GM12878 (cell line): ENCODE results near the gene PAQR5. TPM values are rescaled to one million over a fixed set of nuclear protein-coding genes. Genes with fewer than 3 reads are reported as not detected.

Experiments used
- ATAC-seq: fragments of 200-7000 bp; cut with Tn5 transposase; 3 replicates; pipeline ENCODE4 v1.9.1; 2020; ENCODE audit warnings: mild to moderate bottlenecking, moderate library complexity
- BruUV-seq: library from RNA; stranded (reverse); fragments of 400-500 nt; replicated peaks from 2 replicates; lab custom pipeline; 2021; lab: Mats Ljungman, UMichigan
- CTCF ChIA-PET: fragments of 300-600 bp; sonication (Branson Sonifier 250); formaldehyde crosslinking; extraction: SDS; loops from one replicate; lab custom pipeline; 2021; ENCODE audit warnings: inconsistent platforms; lab: Yijun Ruan, JAX
- POLR2A ChIA-PET: fragments of 350-600 bp; formaldehyde crosslinking; extraction: SDS; loops from one replicate; lab custom pipeline; 2021; ENCODE audit warnings: inconsistent platforms; lab: Charles Lee
- RAD21 ChIA-PET: fragments of 300-600 bp; sonication (Branson Sonifier 250); formaldehyde crosslinking; loops from one replicate; lab custom pipeline; 2023; ENCODE audit warnings: antibody characterized with exemption; ENCODE audit not compliant: unreplicated experiment; lab: Charles Lee
- SMC1A ChIA-PET: fragments of 300-600 bp; sonication (Branson Sonifier 250); formaldehyde crosslinking; loops from one replicate; lab custom pipeline; 2023; ENCODE audit not compliant: unreplicated experiment, uncharacterized antibody; lab: Charles Lee
- DNase-seq: peaks from one replicate; pipeline ENCODE4 v3.0.0-alpha.2; 2011; ENCODE audit warnings: low read depth, low spot score
- FAIRE-seq: peaks from 3 replicates; lab custom pipeline; 2011; peaks lifted over from hg19 to GRCh38; lab: Jason Lieb, UNC
- H2AFZ ChIP-seq: 2 replicates; pipeline ENCODE4 v1.6.0; 2011; ENCODE audit warnings: low read depth, low read length, control low read depth; ENCODE audit not compliant: control insufficient read depth
- H3K27ac ChIP-seq: 2 replicates; pipeline ENCODE4 v1.5.1; 2011; ENCODE audit warnings: control low read depth; ENCODE audit not compliant: control insufficient read depth, insufficient read depth
- H3K27me3 ChIP-seq, 2 experiments: replicated peaks in 1 of 2; 2 replicates each; pipeline versions ENCODE4 v1.6.0 to v1.6.1; 2011; ENCODE audit warnings: low read length in 1 of 2; ENCODE audit not compliant: control insufficient read depth in 2 of 2, insufficient read depth in 2 of 2
- H3K36me3 ChIP-seq, 2 experiments: 2 replicates each; pipeline ENCODE4 v1.5.1; 2011; ENCODE audit warnings: low read length in 1 of 2; ENCODE audit not compliant: control insufficient read depth in 2 of 2, insufficient read depth in 2 of 2
- H3K4me1 ChIP-seq: 2 replicates; pipeline ENCODE4 v1.6.1; 2011; ENCODE audit warnings: mild to moderate bottlenecking, low read length, moderate library complexity, mixed read lengths; ENCODE audit not compliant: control insufficient read depth, insufficient read depth
- H3K4me2 ChIP-seq: 2 replicates; pipeline ENCODE4 v1.6.0; 2011; ENCODE audit warnings: control low read depth; ENCODE audit not compliant: control insufficient read depth, insufficient read depth
- H3K4me3 ChIP-seq: fragments of 200-600 bp; sonication (generic); 2 replicates; pipeline ENCODE4 v1.5.1; 2016
- H3K79me2 ChIP-seq: 2 replicates; pipeline ENCODE4 v1.6.0; 2011; ENCODE audit warnings: low read length; ENCODE audit not compliant: control insufficient read depth, insufficient read depth
- H3K9ac ChIP-seq: 2 replicates; pipeline ENCODE4 v1.8.0; 2011; ENCODE audit warnings: low read length, control low read depth, mixed read lengths; ENCODE audit not compliant: control insufficient read depth, insufficient read depth
- H3K9me3 ChIP-seq: replicated peaks from 3 replicates; pipeline ENCODE4 v1.5.1; 2011; ENCODE audit warnings: mild to moderate bottlenecking, low read length; ENCODE audit not compliant: control insufficient read depth, insufficient read depth
- H4K20me1 ChIP-seq: 2 replicates; pipeline ENCODE4 v1.6.0; 2011; ENCODE audit not compliant: control insufficient read depth, insufficient read depth
- BCL3 ChIP-seq: IDR thresholded peaks from 2 replicates; pipeline ENCODE4 v1.6.1; 2011; ENCODE audit warnings: borderline replicate concordance, low read depth, mild to moderate bottlenecking, moderate library complexity, low read length; ENCODE audit not compliant: insufficient read depth, poor library complexity, severe bottlenecking
- NFIC ChIP-seq: IDR thresholded peaks from 2 replicates; pipeline ENCODE4 v1.6.1; 2012; ENCODE audit warnings: low read depth, mild to moderate bottlenecking, inconsistent platforms, low read length, moderate library complexity
- NR2C1 ChIP-seq: fragments of 450-650 bp; IDR thresholded peaks from 2 replicates; pipeline ENCODE4 v1.6.1; 2017; ENCODE audit warnings: antibody characterized with exemption, mild to moderate bottlenecking, moderate library complexity
- TCF3 ChIP-seq: IDR thresholded peaks from 2 replicates; pipeline ENCODE4 v1.6.1; 2012; ENCODE audit warnings: low read depth, mild to moderate bottlenecking, low read length, borderline replicate concordance; ENCODE audit not compliant: insufficient read depth
- in situ Hi-C: fragments of 300-500 bp; cut with MboI; formaldehyde crosslinking; loops from 9 replicates; pipeline ENCODE4 v1.14.3; 2018; ENCODE audit warnings: mixed read lengths
- intact Hi-C: fragments of 100-400 bp; cut with micrococcal nuclease; formaldehyde crosslinking; loops from one replicate; pipeline ENCODE4 v1.14.2; 2022; ENCODE audit not compliant: unreplicated experiment
- polyA plus RNA-seq, 11 experiments: library from polyadenylated mRNA; depleted of rRNA in 4 of 11; unstranded in 6 of 11; stranded (reverse) in 5 of 11; fragments of >200 nt; fragmentation: Nextera tagmentation in 4 of 11; fragmentation: Illumina TruSeq in 1 of 11; extraction: Ambion mirVana in 4 of 11; extraction: Trizol in 1 of 11; gene quantifications; 1 replicate in 1 of 11; 2 replicates in 10 of 11; pipeline versions ENCODE4 v1.2.1 to v1.2.3, GENCODE V29; 2011 to 2016; ENCODE audit warnings: inconsistent platforms in 2 of 11, missing spikeins in 2 of 11, low read depth in 1 of 11
- total RNA-seq, 4 experiments: library from RNA; depleted of rRNA in 3 of 4; stranded (reverse); fragments of >200 nt in 3 of 4; fragmentation: Illumina TruSeq in 1 of 4; extraction: Trizol in 1 of 4; gene quantifications; 2 replicates each; pipeline versions ENCODE4 v1.2.1 to v1.2.3, GENCODE V29; 2013 to 2021
- TF ChIP-seq, protein P1 (sequence below): fragments of 150-350 bp; IDR thresholded peaks from 2 replicates; pipeline ENCODE4 v1.6.1; 2014; ENCODE audit warnings: mild to moderate bottlenecking, low read depth, low read length

Gene PAQR5
- total and polyA plus RNA-seq, 10 of the 15 experiments (the other 5 are each of a cell fraction or from before 2014, with no cell fraction given) = 0.02 to 0.03 TPM; not detected in 8

DNA sequence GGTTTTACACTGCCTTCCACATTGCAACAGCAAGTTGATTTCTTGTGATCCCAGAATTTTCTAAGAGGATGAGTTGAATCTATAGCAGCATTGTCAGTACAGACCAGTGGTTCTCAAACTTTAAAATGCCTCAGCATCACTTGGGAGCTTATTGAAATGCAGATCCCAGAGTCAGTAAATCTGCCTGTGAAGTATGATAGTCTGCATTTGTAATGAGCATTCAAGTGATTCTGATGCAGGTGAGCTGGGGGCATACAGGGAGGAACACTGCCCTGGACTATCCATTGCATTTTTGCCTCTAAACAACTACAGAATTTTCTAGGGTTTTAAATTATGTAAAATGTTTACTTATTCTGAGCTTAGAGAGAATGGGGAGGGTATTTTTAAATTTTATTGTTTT is 27.5 kb upstream of the PAQR5 start:
- RAD21 ChIA-PET = no interaction called here
- in situ Hi-C loops = no loop called here

More for the DNA sequence above, 27.5 kb upstream of the PAQR5 start:
- no peak for ATAC-seq
- Histone ChIP-seq H3K27ac (no peak overlapping the region), H4K20me1 (no peaks in the 10 kb centered on the region), H3K9me3 (no peaks in the 10 kb centered on the region)
- intact Hi-C loops = no loop called here
- ChIA-PET SMC1A (interaction anchor here (0.6 to 0.9 kb wide), 2 partner anchors 28 to 213 kb away, joined by 3 to 4 read pairs; no protein-coding TSS in a partner anchor), CTCF (interaction anchor here (1.1 kb wide), 1 partner anchor 212 kb away, joined by 3 read pairs; no protein-coding TSS in a partner anchor)
- TF ChIP-seq NR2C1 (no peak), BCL3 (no peak), TCF3 (no peak), NFIC (no peak)
- TF ChIP-seq, protein P1, sequence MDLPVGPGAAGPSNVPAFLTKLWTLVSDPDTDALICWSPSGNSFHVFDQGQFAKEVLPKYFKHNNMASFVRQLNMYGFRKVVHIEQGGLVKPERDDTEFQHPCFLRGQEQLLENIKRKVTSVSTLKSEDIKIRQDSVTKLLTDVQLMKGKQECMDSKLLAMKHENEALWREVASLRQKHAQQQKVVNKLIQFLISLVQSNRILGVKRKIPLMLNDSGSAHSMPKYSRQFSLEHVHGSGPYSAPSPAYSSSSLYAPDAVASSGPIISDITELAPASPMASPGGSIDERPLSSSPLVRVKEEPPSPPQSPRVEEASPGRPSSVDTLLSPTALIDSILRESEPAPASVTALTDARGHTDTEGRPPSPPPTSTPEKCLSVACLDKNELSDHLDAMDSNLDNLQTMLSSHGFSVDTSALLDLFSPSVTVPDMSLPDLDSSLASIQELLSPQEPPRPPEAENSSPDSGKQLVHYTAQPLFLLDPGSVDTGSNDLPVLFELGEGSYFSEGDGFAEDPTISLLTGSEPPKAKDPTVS = no peak
- TF ChIP-seq, all 136 proteins: peak for 0
- no TSS peak for BruUV-seq
- Histone ChIP-seq H3K27me3 (no peaks in the 10 kb centered on the region), H3K4me1 (no peaks in the 10 kb centered on the region), H3K9ac (no peak overlapping the region), H3K36me3 (no peaks in the 10 kb centered on the region), H3K4me3 (no peak overlapping the region), H3K4me2 (no peak overlapping the region), H2AFZ (no peak overlapping the region), H3K79me2 (no peaks in the 10 kb centered on the region)
- POLR2A ChIA-PET = no interaction called here
- DNase-seq (no peak), FAIRE-seq (no peak)
